SU-DHL-6 (cell line): ENCODE results near the gene SUN5.

Source experiments
- H2AFZ ChIP-seq: fragments of 200-600 bp; sonication (generic); 2 replicates; pipeline ENCODE4 v1.6.1; 2014; ENCODE audit warnings: low read depth, mild to moderate bottlenecking, moderate library complexity, mixed read lengths, antibody characterized with exemption, low read length; ENCODE audit not compliant: severe bottlenecking
- H3F3A ChIP-seq: fragments of 200-600 bp; shearing (Covaris generic); 2 replicates; pipeline ENCODE4 v1.6.0; 2016; ENCODE audit warnings: antibody characterized with exemption, mild to moderate bottlenecking; ENCODE audit not compliant: insufficient read depth
- H3K27ac ChIP-seq: fragments of 200-600 bp; sonication (generic); 2 replicates; pipeline ENCODE4 v1.5.1; 2016; ENCODE audit warnings: low read depth, mild to moderate bottlenecking, low read length, moderate library complexity, mixed read lengths
- H3K27me3 ChIP-seq: fragments of 200-600 bp; sonication (generic), shearing (Covaris generic); 2 replicates; pipeline ENCODE4 v1.6.0; 2014; ENCODE audit warnings: mild to moderate bottlenecking, low read length
- H3K36me3 ChIP-seq: fragments of 200-600 bp; sonication (generic); 2 replicates; pipeline ENCODE4 v1.6.1; 2014; ENCODE audit warnings: mild to moderate bottlenecking, low read length, mixed read lengths
- H3K4me2 ChIP-seq: fragments of 300-600, 200-600 bp; shearing (Covaris generic), sonication (generic); 2 replicates; pipeline ENCODE4 v1.6.0; 2014; ENCODE audit warnings: low read length, low read depth, mild to moderate bottlenecking; ENCODE audit not compliant: poor library complexity, severe bottlenecking
- H3K4me3 ChIP-seq: fragments of 200-600 bp; sonication (generic); 2 replicates; pipeline ENCODE4 v1.5.1; 2014; ENCODE audit warnings: antibody characterized with exemption, low read length, mild to moderate bottlenecking, mixed read lengths; ENCODE audit not compliant: insufficient read depth, poor library complexity, severe bottlenecking
- H3K79me2 ChIP-seq: fragments of 200-600 bp; sonication (generic); 2 replicates; pipeline ENCODE4 v1.6.1; 2014; ENCODE audit warnings: mild to moderate bottlenecking, low read length, moderate library complexity; ENCODE audit not compliant: insufficient read depth
- H3K9ac ChIP-seq: fragments of 200-600 bp; sonication (generic); 2 replicates; pipeline ENCODE4 v1.7.0; 2014; ENCODE audit warnings: mild to moderate bottlenecking, low read length
- H3K9me2 ChIP-seq: fragments of 200-600 bp; sonication (generic); replicated peaks from 2 replicates; pipeline ENCODE4 v1.6.1; 2014; ENCODE audit warnings: low read length; ENCODE audit not compliant: insufficient read depth
- H3K9me3 ChIP-seq: fragments of 200-600 bp; sonication (generic); 2 replicates; pipeline ENCODE4 v1.6.1; 2014; ENCODE audit warnings: low read length, mixed read lengths; ENCODE audit not compliant: insufficient read depth
- H4K20me1 ChIP-seq: fragments of 200-600 bp; sonication (generic); 2 replicates; pipeline ENCODE4 v1.6.1; 2014; ENCODE audit warnings: low read depth, mild to moderate bottlenecking, antibody characterized with exemption, low read length, moderate library complexity, mixed read lengths
- CTCF ChIP-seq: fragments of 200-600 bp; sonication (generic); IDR thresholded peaks from one replicate; pipeline ENCODE4 v1.5.1; 2017; ENCODE audit warnings: antibody characterized with exemption, mild to moderate bottlenecking, low read length, moderate library complexity; ENCODE audit not compliant: insufficient read depth, poor library complexity, severe bottlenecking
- EZH2phosphoT487 ChIP-seq: fragments of 200-600 bp; sonication (generic), shearing (Covaris generic); conservative IDR thresholded peaks from 2 replicates; pipeline ENCODE4 v1.6.1; 2018; ENCODE audit warnings: mild to moderate bottlenecking, antibody characterized with exemption, low read length, moderate library complexity, mixed read lengths

SUN5 gene

GRCh38 chr20:33010674-33011449 lies 6.6 kb upstream of the SUN5 start:
- no peak overlapping the region for H3K9ac ChIP-seq
- no peak overlapping the region for H3K27ac ChIP-seq
- H3K9me3 ChIP-seq: no peaks in the 10 kb centered on the region
- H3K4me3 ChIP-seq: no peak overlapping the region
- no peak overlapping the region for H3K4me2 ChIP-seq
- no peaks in the 10 kb centered on the region for H3F3A ChIP-seq
- no peaks in the 10 kb centered on the region for H3K9me2 ChIP-seq
- H3K27me3 ChIP-seq: no peaks in the 10 kb centered on the region
- TF ChIP-seq CTCF: no peak
- H4K20me1 ChIP-seq: no peaks in the 10 kb centered on the region
- H3K79me2 ChIP-seq: no peaks in the 10 kb centered on the region
- H2AFZ ChIP-seq: no peak overlapping the region
- no peaks in the 10 kb centered on the region for H3K36me3 ChIP-seq

- H3K4me2 ChIP-seq: no peak overlapping the region
- H3K9ac ChIP-seq: no peak overlapping the region
- H3K79me2 ChIP-seq: no peaks in the 10 kb centered on the region
- H3K36me3 ChIP-seq: no peaks in the 10 kb centered on the region
- H3K27me3 ChIP-seq: no peaks in the 10 kb centered on the region
- no peaks in the 10 kb centered on the region for H4K20me1 ChIP-seq
- H2AFZ ChIP-seq: no peak overlapping the region
- no peak overlapping the region for H3K27ac ChIP-seq
- no peaks in the 10 kb centered on the region for H3K9me2 ChIP-seq
- H3K9me3 ChIP-seq: no peaks in the 10 kb centered on the region
- H3K4me3 ChIP-seq: no peak overlapping the region
- H3F3A ChIP-seq: no peaks in the 10 kb centered on the region
- TF ChIP-seq EZH2phosphoT487: no peak
- TF ChIP-seq CTCF: no peak
Measured at GRCh38 chr20:33010133-33010504, 5.9 kb upstream of the SUN5 start.

- H3K4me2 ChIP-seq: no peak overlapping the region
- H3K9me3 ChIP-seq: no peaks in the 10 kb centered on the region
- H3K27me3 ChIP-seq: no peaks in the 10 kb centered on the region
- no peaks in the 10 kb centered on the region for H3K9me2 ChIP-seq
- no peak overlapping the region for H3K27ac ChIP-seq
- no peak overlapping the region for H3K9ac ChIP-seq
- no peaks in the 10 kb centered on the region for H3K36me3 ChIP-seq
- H2AFZ ChIP-seq: no peak overlapping the region
- no peak for TF ChIP-seq EZH2phosphoT487
- TF ChIP-seq CTCF: no peak
- H4K20me1 ChIP-seq: no peaks in the 10 kb centered on the region
- no peak overlapping the region for H3K4me3 ChIP-seq
- no peaks in the 10 kb centered on the region for H3F3A ChIP-seq
- no peaks in the 10 kb centered on the region for H3K79me2 ChIP-seq
Measured at GRCh38 chr20:33009214-33010132, 5.2 kb upstream of the SUN5 start.
